Activated CD4-positive, alpha-beta memory T cell treated with anti-CD3 and anti-CD28 coated beads, Interleukin-2, amount 10 ng/mL, durations not matched to agents 7 days and 5 days (primary cell): ENCODE measurements around the gene PHLDB3. TPM values are rescaled to one million over a fixed set of nuclear protein-coding genes. Genes with fewer than 3 reads are reported as not detected.
"Not testable (repeated sequence)": the region's sequence is repeated elsewhere in the genome, so short reads cannot be mapped to it uniquely, and the experiment has no call there.

Source experiments
- CTCF ChIA-PET: fragments of 350-600 bp; sonication (Branson Sonifier 250); formaldehyde crosslinking; loops from one replicate; lab custom pipeline; 2021; ENCODE audit warnings: antibody characterized with exemption, inconsistent platforms; lab: Charles Lee
- POLR2A ChIA-PET: fragments of 350-600 bp; sonication (Branson Sonifier 250); formaldehyde crosslinking; loops from one replicate; lab custom pipeline; 2021; ENCODE audit warnings: antibody characterized with exemption; lab: Charles Lee
- DNase-seq: peaks from one replicate; pipeline ENCODE4 v3.0.0-alpha.2; 2020
- H3K27ac Mint-ChIP-seq: one replicate; pipeline ENCODE4 v1.8.0; 2021; ENCODE audit warnings: mild to moderate bottlenecking, mixed read lengths
- H3K27me3 Mint-ChIP-seq: one replicate; pipeline ENCODE4 v1.8.0; 2021; ENCODE audit warnings: mixed read lengths
- H3K36me3 Mint-ChIP-seq: one replicate; pipeline ENCODE4 v1.8.0; 2021; ENCODE audit warnings: low read depth, mixed read lengths
- H3K4me1 Mint-ChIP-seq: one replicate; pipeline ENCODE4 v1.8.0; 2021; ENCODE audit warnings: mixed read lengths
- H3K4me3 Mint-ChIP-seq: one replicate; pipeline ENCODE4 v1.8.0; 2021; ENCODE audit warnings: mild to moderate bottlenecking, mixed read lengths
- H3K9me3 Mint-ChIP-seq: one replicate; pipeline ENCODE4 v1.8.0; 2021; ENCODE audit warnings: mixed read lengths
- total RNA-seq, 2 experiments: library from RNA; stranded (reverse); gene quantifications; one replicate each; pipeline ENCODE4 v1.2.3, GENCODE V29; 2021

PHLDB3 gene
- total RNA-seq, 2 experiments from 2014 or later = 12.0 to 15.2 TPM

GRCh38 chr19:43445426-43445825 is 59.1 kb downstream of the PHLDB3 start:
- H3K27ac Mint-ChIP-seq = no peak overlapping the region
- ChIA-PET POLR2A (interaction anchor here (1.6 kb wide), 1 partner anchor 75 kb away, joined by 3 read pairs; no protein-coding TSS in a partner anchor), CTCF (interaction anchor here (0.7 to 9.3 kb wide), 10 partner anchors 10 to 1170 kb away, joined by 3 to 193 read pairs (median 6); partner anchors contain the start of genes IRGQ and ZNF576)
- peaks cover 3% of the 10 kb centered on the region for H3K36me3 Mint-ChIP-seq
- peaks cover 3% of the 10 kb centered on the region for H3K27me3 Mint-ChIP-seq
- DNase-seq = no peak
- H3K9me3 Mint-ChIP-seq = no peaks in the 10 kb centered on the region
- H3K4me3 Mint-ChIP-seq = no peak overlapping the region
- peaks cover 22% of the 10 kb centered on the region for H3K4me1 Mint-ChIP-seq

GRCh38 chr19:43444531-43445287 is 59.8 kb downstream of the PHLDB3 start:
- peaks cover 5% of the 10 kb centered on the region for H3K36me3 Mint-ChIP-seq
- H3K4me3 Mint-ChIP-seq = no peak overlapping the region
- no peaks in the 10 kb centered on the region for H3K9me3 Mint-ChIP-seq
- H3K4me1 Mint-ChIP-seq = peaks cover 26% of the 10 kb centered on the region
- CTCF ChIA-PET = interaction anchor here (0.7 to 9.3 kb wide), 6 partner anchors 10 to 150 kb away, joined by 3 to 193 read pairs (median 22); partner anchors contain the start of genes IRGQ and ZNF576
- peaks cover 3% of the 10 kb centered on the region for H3K27me3 Mint-ChIP-seq
- no peak overlapping the region for H3K27ac Mint-ChIP-seq
- DNase-seq = no peak
- POLR2A ChIA-PET = interaction anchor here (1.6 kb wide), 1 partner anchor 75 kb away, joined by 3 read pairs; no protein-coding TSS in a partner anchor

- POLR2A ChIA-PET = interaction anchor here (1.6 kb wide), 1 partner anchor 76 kb away, joined by 3 read pairs; no protein-coding TSS in a partner anchor
- DNase-seq, H3K36me3 Mint-ChIP-seq: not testable (repeated sequence)
Measured at GRCh38 chr19:43444091-43444490, 60.5 kb downstream of the PHLDB3 start.

GRCh38 chr19:43441716-43442115 is 62.8 kb downstream of the PHLDB3 start:
- no peaks in the 10 kb centered on the region for H3K9me3 Mint-ChIP-seq
- no peak overlapping the region for H3K27ac Mint-ChIP-seq
- ChIA-PET CTCF (interaction anchor here (1.3 to 1.8 kb wide), 2 partner anchors 10 to 83 kb away, joined by 3 to 5 read pairs; no protein-coding TSS in a partner anchor), POLR2A (no interaction called here)
- H3K4me1 Mint-ChIP-seq = peaks cover 46% of the 10 kb centered on the region
- peaks cover 10% of the 10 kb centered on the region for H3K36me3 Mint-ChIP-seq
- DNase-seq = no peak
- no peak overlapping the region for H3K4me3 Mint-ChIP-seq
- H3K27me3 Mint-ChIP-seq = peaks cover 3% of the 10 kb centered on the region

More at GRCh38 chr19:43444091-43444490, 60.5 kb downstream of the PHLDB3 start:
- not testable (repeated sequence) for H3K27me3 Mint-ChIP-seq, H3K9me3 Mint-ChIP-seq, H3K4me3 Mint-ChIP-seq, H3K27ac Mint-ChIP-seq
- H3K4me1 Mint-ChIP-seq = peaks cover 32% of the 10 kb centered on the region
- CTCF ChIA-PET = interaction anchor here (0.7 to 9.3 kb wide), 5 partner anchors 9 to 75 kb away, joined by 3 to 193 read pairs (median 6); no protein-coding TSS in a partner anchor

GRCh38 chr19:43439709-43440063 is 64.9 kb downstream of the PHLDB3 start:
- no peak overlapping the region for H3K4me3 Mint-ChIP-seq
- H3K27me3 Mint-ChIP-seq = peaks cover 5% of the 10 kb centered on the region
- peaks cover 13% of the 10 kb centered on the region for H3K36me3 Mint-ChIP-seq
- ChIA-PET CTCF (interaction anchor here (1.6 to 10.1 kb wide), 11 partner anchors 7 to 327 kb away, joined by 3 to 193 read pairs (median 11); partner anchors contain the start of genes IRGQ, PHLDB3, SMG9 and ZNF576), POLR2A (interaction anchor here (0.8 to 3.1 kb wide), 12 partner anchors 8 to 342 kb away, joined by 3 to 37 read pairs (median 10); partner anchors contain the start of genes ETHE1, IRGQ, PHLDB3 and SMG9)
- H3K4me1 Mint-ChIP-seq = peaks cover 45% of the 10 kb centered on the region
- H3K27ac Mint-ChIP-seq = peak overlapping the region; percentile 97
- no peak for DNase-seq
- no peaks in the 10 kb centered on the region for H3K9me3 Mint-ChIP-seq

GRCh38 chr19:43439032-43439708 is 65.4 kb downstream of the PHLDB3 start:
- Mint-ChIP-seq H3K27ac (peak overlapping the region; percentile 97), H3K4me3 (peak overlapping the region; percentile 13), H3K27me3 (peaks cover 5% of the 10 kb centered on the region), H3K4me1 (peaks cover 43% of the 10 kb centered on the region), H3K36me3 (peaks cover 13% of the 10 kb centered on the region), H3K9me3 (no peaks in the 10 kb centered on the region)
- ChIA-PET POLR2A (interaction anchor here (0.6 to 3.1 kb wide), 15 partner anchors 8 to 342 kb away, joined by 3 to 37 read pairs (median 5); partner anchors contain the start of genes ETHE1, IRGQ, LYPD3 and PHLDB3), CTCF (interaction anchor here (0.5 to 10.1 kb wide), 16 partner anchors 7 to 327 kb away, joined by 3 to 193 read pairs (median 6); partner anchors contain the start of genes IRGQ, PHLDB3, SMG9 and ZNF575)
- DNase-seq = peak; percentile 51

- Mint-ChIP-seq H3K4me3 (peak overlapping the region; percentile 37), H3K36me3 (peaks cover 13% of the 10 kb centered on the region), H3K9me3 (no peaks in the 10 kb centered on the region), H3K27me3 (peaks cover 5% of the 10 kb centered on the region), H3K27ac (peak overlapping the region; percentile 97), H3K4me1 (peaks cover 41% of the 10 kb centered on the region)
- ChIA-PET POLR2A (interaction anchor here (0.6 to 3.1 kb wide), 12 partner anchors 9 to 343 kb away, joined by 3 to 37 read pairs (median 10); partner anchors contain the start of genes ETHE1, IRGQ, LYPD3 and PHLDB3), CTCF (interaction anchor here (0.6 to 10.1 kb wide), 16 partner anchors 8 to 328 kb away, joined by 3 to 193 read pairs (median 6); partner anchors contain the start of genes IRGQ, PHLDB3, SMG9 and ZNF575)
- DNase-seq = peak; percentile 34
Measured at GRCh38 chr19:43438291-43439031, 66.1 kb downstream of the PHLDB3 start.

GRCh38 chr19:43437712-43438111 is 66.8 kb downstream of the PHLDB3 start:
- POLR2A ChIA-PET = interaction anchor here (2.3 to 3.1 kb wide), 3 partner anchors 10 to 88 kb away, joined by 9 to 37 read pairs (median 23); partner anchors contain the start of genes ETHE1 and PHLDB3
- H3K9me3 Mint-ChIP-seq = no peaks in the 10 kb centered on the region
- H3K36me3 Mint-ChIP-seq = peaks cover 13% of the 10 kb centered on the region
- H3K27me3 Mint-ChIP-seq = peaks cover 5% of the 10 kb centered on the region
- no peak for DNase-seq
- no peak overlapping the region for H3K4me3 Mint-ChIP-seq
- peaks cover 47% of the 10 kb centered on the region for H3K4me1 Mint-ChIP-seq
- CTCF ChIA-PET = interaction anchor here (1.3 to 10.1 kb wide), 5 partner anchors 9 to 95 kb away, joined by 4 to 193 read pairs (median 13); partner anchors contain the start of gene ZNF575
- H3K27ac Mint-ChIP-seq = peak overlapping the region; percentile 59

- Mint-ChIP-seq H3K4me1 (peaks cover 49% of the 10 kb centered on the region), H3K27ac (peak overlapping the region; percentile 41), H3K36me3 (peaks cover 13% of the 10 kb centered on the region)
- H3K9me3 Mint-ChIP-seq, H3K27me3 Mint-ChIP-seq, DNase-seq, H3K4me3 Mint-ChIP-seq, POLR2A ChIA-PET: not testable (repeated sequence)
- CTCF ChIA-PET = interaction anchor here (2.7 to 12.7 kb wide), 3 partner anchors 9 to 85 kb away, joined by 11 to 198 read pairs (median 193); no protein-coding TSS in a partner anchor
Measured at GRCh38 chr19:43437284-43437683, 67.3 kb downstream of the PHLDB3 start.

- Mint-ChIP-seq H3K9me3 (no peaks in the 10 kb centered on the region), H3K36me3 (peaks cover 13% of the 10 kb centered on the region), H3K4me1 (peaks cover 48% of the 10 kb centered on the region), H3K4me3 (no peak overlapping the region), H3K27ac (peak overlapping the region; percentile 37), H3K27me3 (peaks cover 5% of the 10 kb centered on the region)
- no peak for DNase-seq
- POLR2A ChIA-PET = interaction anchor here (1.0 to 1.5 kb wide), 2 partner anchors 9 to 97 kb away, joined by 3 to 4 read pairs; partner anchors contain the start of gene ZNF575
- CTCF ChIA-PET = interaction anchor here (0.6 to 12.7 kb wide), 7 partner anchors 10 to 344 kb away, joined by 3 to 198 read pairs (median 5); no protein-coding TSS in a partner anchor
Measured at GRCh38 chr19:43435775-43436174, 68.8 kb downstream of the PHLDB3 start.

- H3K4me3 Mint-ChIP-seq = no peak overlapping the region
- POLR2A ChIA-PET = no interaction called here
Measured at GRCh38 chr19:43433689-43434088, 70.9 kb downstream of the PHLDB3 start.

More at GRCh38 chr19:43433689-43434088, 70.9 kb downstream of the PHLDB3 start:
- H3K27me3 Mint-ChIP-seq = peaks cover 2% of the 10 kb centered on the region
- DNase-seq = no peak
- H3K9me3 Mint-ChIP-seq = no peaks in the 10 kb centered on the region
- CTCF ChIA-PET = interaction anchor here (1.6 to 12.7 kb wide), 5 partner anchors 13 to 235 kb away, joined by 3 to 198 read pairs (median 21); no protein-coding TSS in a partner anchor
- peaks cover 8% of the 10 kb centered on the region for H3K36me3 Mint-ChIP-seq
- no peak overlapping the region for H3K27ac Mint-ChIP-seq
- peaks cover 39% of the 10 kb centered on the region for H3K4me1 Mint-ChIP-seq
